Neuronal stem cell (in vitro differentiated cells): ENCODE measurements around the gene CNTNAP2.
"Not testable (repeated sequence)": the region's sequence is repeated elsewhere in the genome, so short reads cannot be mapped to it uniquely, and the experiment has no call there.

Experiments
- DNase-seq: peaks from one replicate; pipeline ENCODE4 v3.0.0-alpha.2; 2013; ENCODE audit warnings: low spot score
- H2AFZ ChIP-seq: one replicate; pipeline ENCODE4 v1.6.1; 2013; ENCODE audit warnings: mild to moderate bottlenecking, low read length, inconsistent platforms
- H2AK5ac ChIP-seq: 2 replicates; pipeline ENCODE4 v1.6.1; 2013; ENCODE audit warnings: low read depth, mild to moderate bottlenecking, inconsistent platforms, low read length, moderate library complexity, mixed read lengths
- H2BK120ac ChIP-seq: 2 replicates; pipeline ENCODE4 v1.6.1; 2013; ENCODE audit warnings: low read depth, mild to moderate bottlenecking, inconsistent platforms, low read length, moderate library complexity, mixed read lengths
- H2BK12ac ChIP-seq: one replicate; pipeline ENCODE4 v1.6.1; 2013; ENCODE audit warnings: low read length, inconsistent platforms
- H2BK15ac ChIP-seq: 2 replicates; pipeline ENCODE4 v1.6.1; 2013; ENCODE audit warnings: mild to moderate bottlenecking, low read length, inconsistent platforms, mixed read lengths
- H2BK5ac ChIP-seq: one replicate; pipeline ENCODE4 v1.6.1; 2013; ENCODE audit warnings: inconsistent platforms, mild to moderate bottlenecking, low read length, moderate library complexity
- H3K14ac ChIP-seq: one replicate; pipeline ENCODE4 v1.6.1; 2013; ENCODE audit warnings: low read length, inconsistent platforms
- H3K18ac ChIP-seq: 2 replicates; pipeline ENCODE4 v1.6.1; 2013; ENCODE audit warnings: low read length, inconsistent platforms
- H3K23ac ChIP-seq: 2 replicates; pipeline ENCODE4 v1.6.1; 2013; ENCODE audit warnings: low read depth, mild to moderate bottlenecking, mixed read lengths, low read length, inconsistent platforms; ENCODE audit not compliant: poor library complexity
- H3K27ac ChIP-seq: replicated peaks from 3 replicates; pipeline ENCODE4 v1.5.1; 2013; ENCODE audit warnings: low read length, inconsistent platforms
- H3K27me3 ChIP-seq, 3 experiments: 2 replicates each; pipeline ENCODE4 v1.6.1; 2013; ENCODE audit warnings: low read length in 3 of 3, mild to moderate bottlenecking in 2 of 3, inconsistent platforms in 1 of 3, low read depth in 1 of 3, mixed read lengths in 1 of 3, moderate library complexity in 1 of 3; ENCODE audit not compliant: control insufficient read depth in 3 of 3, insufficient read depth in 3 of 3
- H3K36me3 ChIP-seq, 2 donors: replicated peaks in 1 of 2; 2 replicates each; pipeline ENCODE4 v1.6.1; 2013; ENCODE audit warnings: low read length in 2 of 2; ENCODE audit not compliant: control insufficient read depth in 2 of 2, insufficient read depth in 2 of 2
- H3K4ac ChIP-seq: 2 replicates; pipeline ENCODE4 v1.6.1; 2013; ENCODE audit warnings: inconsistent platforms, mild to moderate bottlenecking, low read length, moderate library complexity
- H3K4me1 ChIP-seq, 2 donors: 1 replicate in 1 of 2; 2 replicates in 1 of 2; pipeline ENCODE4 v1.6.1; 2013; ENCODE audit warnings: low read length in 2 of 2, low read depth in 1 of 2; ENCODE audit not compliant: control insufficient read depth in 2 of 2, insufficient read depth in 1 of 2
- H3K4me2 ChIP-seq: one replicate; pipeline ENCODE4 v1.6.1; 2013; ENCODE audit warnings: mild to moderate bottlenecking, low read length, inconsistent platforms; ENCODE audit not compliant: insufficient read depth, poor library complexity, severe bottlenecking
- H3K4me3 ChIP-seq, 2 donors: 2 replicates each; pipeline ENCODE4 v1.5.1; 2013; ENCODE audit warnings: low read length in 2 of 2, mild to moderate bottlenecking in 2 of 2, inconsistent platforms in 1 of 2, moderate library complexity in 1 of 2
- H3K79me1 ChIP-seq: one replicate; pipeline ENCODE4 v1.6.1; 2013; ENCODE audit warnings: low read depth, mild to moderate bottlenecking, inconsistent platforms, low read length, moderate library complexity
- H3K9ac ChIP-seq: one replicate; pipeline ENCODE4 v1.6.1; 2013; ENCODE audit warnings: mild to moderate bottlenecking, low read depth, low read length, inconsistent platforms; ENCODE audit not compliant: poor library complexity
- H3K9me3 ChIP-seq, 2 donors: replicated peaks in 1 of 2; 2 replicates each; pipeline versions ENCODE3 to v1.6.1; 2013; ENCODE audit warnings: low read length in 2 of 2, mild to moderate bottlenecking in 2 of 2, inconsistent platforms in 1 of 2, low read depth in 1 of 2, mixed read lengths in 1 of 2, moderate library complexity in 1 of 2; ENCODE audit not compliant: control insufficient read depth in 2 of 2, insufficient read depth in 1 of 2
- H4K8ac ChIP-seq: one replicate; pipeline ENCODE4 v1.6.1; 2013; ENCODE audit warnings: low read depth, mild to moderate bottlenecking, inconsistent platforms, low read length, moderate library complexity
- H4K91ac ChIP-seq: one replicate; pipeline ENCODE4 v1.6.1; 2013; ENCODE audit warnings: low read length, low read depth, mild to moderate bottlenecking, inconsistent platforms; ENCODE audit not compliant: poor library complexity
- WGBS, 2 donors: extraction: QIAGEN DNeasy Blood & Tissue Kit; methylation state at CpG; one replicate each; pipeline ENCODE4 v1.1.7; 2013; ENCODE audit warnings: missing lambda C conversion rate in 2 of 2, mixed read lengths in 1 of 2; ENCODE audit not compliant: insufficient read length in 2 of 2, insufficient replicate concordance in 1 of 2; ENCODE audit errors: extremely low coverage in 2 of 2; 5-methylcytosine and 5-hydroxymethylcytosine counted together

The CNTNAP2 gene

DNA sequence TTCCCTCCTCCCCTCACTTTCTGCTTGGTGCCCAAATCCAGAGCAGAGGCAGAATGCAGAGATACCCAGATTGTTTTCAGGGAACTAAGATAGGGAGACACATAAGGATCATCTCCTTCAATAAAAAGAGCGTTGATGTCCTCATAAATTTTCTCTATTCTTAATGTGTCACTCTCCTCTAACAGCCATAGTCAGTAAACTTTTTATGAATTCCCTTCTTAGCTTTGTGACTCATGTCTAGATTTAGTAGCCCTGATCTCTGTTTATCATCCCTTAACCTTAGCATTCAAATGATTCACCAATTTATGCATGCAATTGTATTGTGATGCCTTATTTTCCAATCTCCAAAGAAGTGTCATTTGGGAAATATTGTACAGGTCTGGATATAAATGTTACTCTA is 1478.4 kb downstream of the CNTNAP2 start:
- no CpG with 5 or more reads among the region's 1 CpG for WGBS, 2 donors
- H3K4me1 ChIP-seq = no peaks in the 10 kb centered on the region

DNA sequence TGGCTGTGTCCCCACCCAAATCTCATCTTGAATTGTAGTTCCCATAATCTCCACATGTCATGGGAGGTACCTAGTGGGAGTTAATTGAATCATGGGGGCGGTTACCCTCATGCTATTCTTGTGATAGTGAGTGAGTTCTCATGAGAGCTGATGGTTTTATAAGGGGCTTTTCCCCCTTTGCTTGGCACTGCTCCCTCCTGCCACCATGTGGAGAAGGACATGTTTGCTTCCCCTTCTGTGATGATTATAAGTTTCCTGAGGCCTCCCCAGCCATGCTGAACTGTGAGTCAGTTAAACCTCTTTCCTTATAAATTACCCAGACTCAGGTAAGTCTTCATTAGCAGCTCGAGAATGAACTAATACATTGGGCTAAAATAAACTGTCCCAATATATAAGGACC is 1482.1 kb downstream of the CNTNAP2 start:
- H3K9ac ChIP-seq, H3K27me3 ChIP-seq, H3K27ac ChIP-seq, H2BK15ac ChIP-seq, H2BK5ac ChIP-seq, H3K4me1 ChIP-seq, H4K8ac ChIP-seq, H2BK120ac ChIP-seq, H3K79me1 ChIP-seq, H3K18ac ChIP-seq, H3K9me3 ChIP-seq, H3K4me3 ChIP-seq, H2AFZ ChIP-seq, H2BK12ac ChIP-seq, H4K91ac ChIP-seq, H3K36me3 ChIP-seq, H2AK5ac ChIP-seq, H3K23ac ChIP-seq, H3K14ac ChIP-seq, H3K4me2 ChIP-seq, H3K4ac ChIP-seq, DNase-seq: not testable (repeated sequence)
- no CpG with 5 or more reads among the region's 2 CpGs for WGBS, 2 donors

More for the DNA sequence above, 1478.4 kb downstream of the CNTNAP2 start:
- no peaks in the 10 kb centered on the region for H3K79me1 ChIP-seq
- no peak overlapping the region for H3K4me2 ChIP-seq
- no peaks in the 10 kb centered on the region for H3K36me3 ChIP-seq
- DNase-seq = no peak
- H3K4me3 ChIP-seq = no peak overlapping the region
- H2AFZ ChIP-seq = no peak overlapping the region
- no peak overlapping the region for H2BK15ac ChIP-seq
- H3K27ac ChIP-seq = no peak overlapping the region
- H3K23ac ChIP-seq = no peak overlapping the region
- no peak overlapping the region for H3K9ac ChIP-seq
- H2AK5ac ChIP-seq = no peak overlapping the region
- H2BK12ac ChIP-seq = no peak overlapping the region
- H4K8ac ChIP-seq = no peak overlapping the region
- H3K9me3 ChIP-seq = no peaks in the 10 kb centered on the region
- no peak overlapping the region for H2BK120ac ChIP-seq
- H3K18ac ChIP-seq = no peak overlapping the region
- no peak overlapping the region for H3K14ac ChIP-seq
- no peak overlapping the region for H4K91ac ChIP-seq
- H3K4ac ChIP-seq = no peak overlapping the region
- H3K27me3 ChIP-seq = no peaks in the 10 kb centered on the region
- no peak overlapping the region for H2BK5ac ChIP-seq

DNA sequence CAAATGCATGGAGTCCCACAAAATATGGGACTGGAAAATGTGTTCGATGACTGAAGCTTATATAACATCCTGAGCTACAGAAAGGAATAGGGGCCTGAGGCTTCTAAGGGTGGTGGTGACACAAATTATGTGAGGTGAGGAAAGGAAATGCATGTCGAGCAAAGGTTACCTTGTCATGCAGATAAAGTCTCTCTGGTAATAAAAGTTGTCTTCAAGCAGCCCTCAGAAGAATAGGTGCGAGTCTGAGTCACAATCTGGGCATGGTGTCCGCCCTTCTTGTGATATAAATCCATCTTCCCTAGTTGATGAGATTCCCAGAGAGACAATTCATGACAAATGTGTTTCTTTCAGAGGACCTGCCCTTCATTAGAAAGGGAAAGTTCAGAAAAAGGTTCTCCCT is 1488.7 kb downstream of the CNTNAP2 start:
- Histone ChIP-seq H3K9me3 (no peaks in the 10 kb centered on the region), H2AFZ (no peak overlapping the region), H2BK15ac (no peak overlapping the region), H3K27ac (no peak overlapping the region), H3K36me3 (no peaks in the 10 kb centered on the region), H3K9ac (no peak overlapping the region), H3K14ac (no peak overlapping the region), H3K4me2 (no peak overlapping the region), H3K27me3 (no peaks in the 10 kb centered on the region), H2BK5ac (no peak overlapping the region), H4K91ac (no peak overlapping the region), H3K18ac (no peak overlapping the region), H3K4me3 (no peak overlapping the region), H4K8ac (no peak overlapping the region), H2BK12ac (no peak overlapping the region), H3K4me1 (peaks cover 2 to 7% of the 10 kb centered on the region in 2 donors), H3K79me1 (no peaks in the 10 kb centered on the region), H2AK5ac (no peak overlapping the region), H3K23ac (no peak overlapping the region), H3K4ac (no peak overlapping the region), H2BK120ac (no peak overlapping the region)
- no CpG with 5 or more reads among the region's 4 CpGs for WGBS, 2 donors
- DNase-seq = no peak

DNA sequence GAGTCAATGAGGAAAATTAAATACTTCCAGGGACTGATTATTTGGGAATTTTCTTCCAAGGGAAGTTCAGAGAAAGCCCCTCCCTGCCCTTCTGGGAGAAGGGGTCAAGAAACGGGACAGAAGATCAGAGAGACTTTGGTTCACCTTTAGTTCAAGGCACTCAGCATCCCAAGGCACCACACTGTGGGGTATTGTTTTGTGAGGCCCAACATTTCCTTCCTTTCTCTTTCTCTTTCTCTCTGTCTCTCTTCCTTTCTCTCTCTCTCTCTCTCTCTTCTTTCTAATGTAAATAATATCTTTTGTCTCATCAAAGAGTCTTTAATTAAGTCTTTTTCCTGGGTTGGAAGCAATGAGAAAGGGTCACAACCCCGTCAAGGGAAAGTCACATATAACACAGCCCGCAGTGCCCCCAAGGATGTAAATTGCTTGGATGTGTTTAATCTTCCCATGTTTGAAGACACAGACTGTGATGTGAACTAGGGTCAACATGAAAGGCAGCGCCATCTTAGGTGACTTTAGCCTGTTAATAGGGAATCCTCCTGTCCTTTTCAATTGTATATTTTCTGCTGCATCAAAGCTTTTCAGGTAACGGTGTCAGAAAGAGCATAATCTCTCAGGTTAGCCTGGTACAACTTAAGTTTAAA is 1490.7 kb downstream of the CNTNAP2 start:
- WGBS, 2 donors = no CpG with 5 or more reads among the region's 5 CpGs
- Histone ChIP-seq H2BK120ac (no peak overlapping the region), H3K27ac (no peak overlapping the region)

More for the DNA sequence above, 1490.7 kb downstream of the CNTNAP2 start:
- Histone ChIP-seq H3K4me1 (peaks cover 2 to 7% of the 10 kb centered on the region in 2 donors), H2AFZ (no peak overlapping the region), H3K18ac (no peak overlapping the region), H3K14ac (no peak overlapping the region), H2BK12ac (no peak overlapping the region), H3K36me3 (no peaks in the 10 kb centered on the region), H4K91ac (no peak overlapping the region), H2BK15ac (no peak overlapping the region), H3K9ac (no peak overlapping the region), H3K4me2 (no peak overlapping the region), H3K23ac (no peak overlapping the region), H3K79me1 (no peaks in the 10 kb centered on the region), H2BK5ac (no peak overlapping the region), H4K8ac (no peak overlapping the region), H3K4me3 (no peak overlapping the region), H2AK5ac (no peak overlapping the region), H3K27me3 (no peaks in the 10 kb centered on the region), H3K9me3 (no peaks in the 10 kb centered on the region), H3K4ac (no peak overlapping the region)
- DNase-seq = peak; percentile 37
